Activated naive CD8-positive, alpha-beta T cell treated with anti-CD3 and anti-CD28 coated beads for 36 hours (primary cell): ENCODE results near the gene PRORP. TPM values are rescaled to one million over a fixed set of nuclear protein-coding genes. Genes with fewer than 3 reads are reported as not detected.
"Not testable (repeated sequence)": the region's sequence is repeated elsewhere in the genome, so short reads cannot be mapped to it uniquely, and the experiment has no call there.

Experiments used
- DNase-seq: peaks from one replicate; pipeline ENCODE4 v3.0.0; 2021
- H3K27ac Mint-ChIP-seq: one replicate; pipeline ENCODE4 v1.8.0; 2022; ENCODE audit warnings: mild to moderate bottlenecking, moderate library complexity, mixed read lengths
- H3K27me3 Mint-ChIP-seq: one replicate; pipeline ENCODE4 v1.8.0; 2022; ENCODE audit warnings: mild to moderate bottlenecking, mixed read lengths
- H3K36me3 Mint-ChIP-seq: one replicate; pipeline ENCODE4 v1.8.0; 2021; ENCODE audit warnings: mild to moderate bottlenecking, mixed read lengths
- H3K4me1 Mint-ChIP-seq: one replicate; pipeline ENCODE4 v1.8.0; 2021; ENCODE audit warnings: mixed read lengths
- H3K4me3 Mint-ChIP-seq: one replicate; pipeline ENCODE4 v1.8.0; 2022; ENCODE audit warnings: mild to moderate bottlenecking, moderate library complexity, mixed read lengths
- H3K9me3 Mint-ChIP-seq: one replicate; pipeline ENCODE4 v1.8.0; 2022; ENCODE audit warnings: mixed read lengths
- total RNA-seq, 2 experiments: library from RNA; stranded (reverse); gene quantifications; one replicate each; pipeline ENCODE4 v1.2.3, GENCODE V29; 2021

PRORP gene
- 10 to 100 TPM; 33.6 to 38.0 TPM for total RNA-seq

- peak within 1 kb of the TSS; percentile 87 for H3K4me3 Mint-ChIP-seq
- no peaks in the 10 kb centered on the region for H3K27me3 Mint-ChIP-seq
- H3K27ac Mint-ChIP-seq = peak within 1 kb of the TSS; percentile 97
- DNase-seq = peak; percentile 89
- peaks cover 20% of the 10 kb centered on the region for H3K36me3 Mint-ChIP-seq
- no peaks in the 10 kb centered on the region for H3K9me3 Mint-ChIP-seq
- peaks cover 52% of the 10 kb centered on the region for H3K4me1 Mint-ChIP-seq
These were observed at the start of gene PRORP, which contains the start of gene PPP2R3C for GRCh38 chr14:35121887-35122695. PRORP (plus strand) TSS chr14:35122552; CDS start chr14:35123246, 694 bp downstream. PPP2R3C (minus strand) TSS chr14:35121990; CDS start chr14:35121959, 31 bp downstream.

- no peaks in the 10 kb centered on the region for H3K27me3 Mint-ChIP-seq
- no peaks in the 10 kb centered on the region for H3K4me1 Mint-ChIP-seq
- H3K9me3 Mint-ChIP-seq = no peaks in the 10 kb centered on the region
- no peak overlapping the region for H3K27ac Mint-ChIP-seq
- H3K36me3 Mint-ChIP-seq = peaks cover 9% of the 10 kb centered on the region
- DNase-seq = no peak
- H3K4me3 Mint-ChIP-seq = no peak overlapping the region
These were observed 48.9 kb upstream of the PRORP start for GRCh38 chr14:35073486-35073885.

GRCh38 chr14:35078082-35078481 is 44.3 kb upstream of the PRORP start:
- no peaks in the 10 kb centered on the region for H3K4me1 Mint-ChIP-seq
- no peaks in the 10 kb centered on the region for H3K9me3 Mint-ChIP-seq
- H3K27me3 Mint-ChIP-seq = no peaks in the 10 kb centered on the region
- no peak for DNase-seq
- no peak overlapping the region for H3K4me3 Mint-ChIP-seq
- no peak overlapping the region for H3K27ac Mint-ChIP-seq
- H3K36me3 Mint-ChIP-seq = peaks cover 7% of the 10 kb centered on the region

- Mint-ChIP-seq H3K4me1 (no peaks in the 10 kb centered on the region), H3K36me3 (peaks cover 7% of the 10 kb centered on the region), H3K27me3 (no peaks in the 10 kb centered on the region), H3K9me3 (no peaks in the 10 kb centered on the region), H3K27ac (no peak overlapping the region), H3K4me3 (no peak overlapping the region)
- no peak for DNase-seq
These were observed 42.6 kb upstream of the PRORP start for GRCh38 chr14:35079742-35080141.

GRCh38 chr14:35083530-35084150 is 38.7 kb upstream of the PRORP start:
- H3K27me3 Mint-ChIP-seq = no peaks in the 10 kb centered on the region
- H3K27ac Mint-ChIP-seq = no peak overlapping the region
- peaks cover 19% of the 10 kb centered on the region for H3K36me3 Mint-ChIP-seq
- no peaks in the 10 kb centered on the region for H3K9me3 Mint-ChIP-seq
- no peaks in the 10 kb centered on the region for H3K4me1 Mint-ChIP-seq
- DNase-seq = no peak
- H3K4me3 Mint-ChIP-seq = no peak overlapping the region

- Mint-ChIP-seq H3K9me3 (no peaks in the 10 kb centered on the region), H3K27ac (no peak overlapping the region), H3K27me3 (no peaks in the 10 kb centered on the region), H3K4me3 (no peak overlapping the region), H3K36me3 (peaks cover 19% of the 10 kb centered on the region), H3K4me1 (no peaks in the 10 kb centered on the region)
- no peak for DNase-seq
These were observed 36.9 kb upstream of the PRORP start for GRCh38 chr14:35085441-35085840.

GRCh38 chr14:35088514-35088913 is 33.8 kb upstream of the PRORP start:
- peaks cover 23% of the 10 kb centered on the region for H3K36me3 Mint-ChIP-seq
- H3K4me1 Mint-ChIP-seq = no peaks in the 10 kb centered on the region
- H3K4me3 Mint-ChIP-seq = no peak overlapping the region
- no peaks in the 10 kb centered on the region for H3K9me3 Mint-ChIP-seq
- no peak for DNase-seq
- H3K27me3 Mint-ChIP-seq = no peaks in the 10 kb centered on the region
- no peak overlapping the region for H3K27ac Mint-ChIP-seq

GRCh38 chr14:35094645-35095044 is 27.7 kb upstream of the PRORP start:
- H3K27ac Mint-ChIP-seq, H3K4me3 Mint-ChIP-seq: not testable (repeated sequence)
- peaks cover 20% of the 10 kb centered on the region for H3K36me3 Mint-ChIP-seq

GRCh38 chr14:35107866-35108265 is 14.5 kb upstream of the PRORP start:
- DNase-seq = no peak
- H3K4me1 Mint-ChIP-seq = no peaks in the 10 kb centered on the region
- peaks cover 20% of the 10 kb centered on the region for H3K36me3 Mint-ChIP-seq
- no peaks in the 10 kb centered on the region for H3K27me3 Mint-ChIP-seq
- H3K4me3 Mint-ChIP-seq = no peak overlapping the region
- no peaks in the 10 kb centered on the region for H3K9me3 Mint-ChIP-seq
- H3K27ac Mint-ChIP-seq = no peak overlapping the region

More at GRCh38 chr14:35094645-35095044, 27.7 kb upstream of the PRORP start:
- H3K27me3 Mint-ChIP-seq, H3K9me3 Mint-ChIP-seq, DNase-seq, H3K4me1 Mint-ChIP-seq: not testable (repeated sequence)

GRCh38 chr14:35112641-35113040 is 9.7 kb upstream of the PRORP start:
- Mint-ChIP-seq H3K4me1 (peaks cover 9% of the 10 kb centered on the region), H3K36me3 (peaks cover 39% of the 10 kb centered on the region), H3K27me3 (no peaks in the 10 kb centered on the region), H3K4me3 (no peak overlapping the region), H3K27ac (no peak overlapping the region), H3K9me3 (no peaks in the 10 kb centered on the region)
- no peak for DNase-seq

- H3K36me3 Mint-ChIP-seq = peaks cover 41% of the 10 kb centered on the region
- no peak overlapping the region for H3K4me3 Mint-ChIP-seq
- no peak for DNase-seq
- no peaks in the 10 kb centered on the region for H3K9me3 Mint-ChIP-seq
- H3K27ac Mint-ChIP-seq = no peak overlapping the region
- peaks cover 14% of the 10 kb centered on the region for H3K4me1 Mint-ChIP-seq
- H3K27me3 Mint-ChIP-seq = no peaks in the 10 kb centered on the region
These were observed 8.9 kb upstream of the PRORP start for GRCh38 chr14:35113308-35113950.

GRCh38 chr14:35114036-35114435 is 8.3 kb upstream of the PRORP start:
- Mint-ChIP-seq H3K27me3 (no peaks in the 10 kb centered on the region), H3K4me3 (no peak overlapping the region), H3K9me3 (no peaks in the 10 kb centered on the region), H3K27ac (no peak overlapping the region), H3K4me1 (peaks cover 16% of the 10 kb centered on the region), H3K36me3 (peaks cover 41% of the 10 kb centered on the region)
- DNase-seq = no peak

GRCh38 chr14:35116242-35116641 is 6.1 kb upstream of the PRORP start:
- Mint-ChIP-seq H3K4me1 (peaks cover 26% of the 10 kb centered on the region), H3K4me3 (no peak overlapping the region), H3K27me3 (no peaks in the 10 kb centered on the region), H3K36me3 (peaks cover 41% of the 10 kb centered on the region), H3K9me3 (no peaks in the 10 kb centered on the region), H3K27ac (no peak overlapping the region)
- DNase-seq = no peak

- Mint-ChIP-seq H3K27me3 (no peaks in the 10 kb centered on the region), H3K27ac (no peak overlapping the region), H3K9me3 (no peaks in the 10 kb centered on the region), H3K36me3 (peaks cover 33% of the 10 kb centered on the region), H3K4me1 (peaks cover 26% of the 10 kb centered on the region), H3K4me3 (no peak overlapping the region)
- no peak for DNase-seq
These were observed 5.2 kb upstream of the PRORP start for GRCh38 chr14:35117112-35117511.
